Activated T-helper 1 cell treated with Interleukin-2 at 50 U/mL for 16 hours (primary cell): ENCODE results near the gene FOXN3.
"Not testable (repeated sequence)": the region's sequence is repeated elsewhere in the genome, so short reads cannot be mapped to it uniquely, and the experiment has no call there.

Experiments
- DNase-seq: peaks from one replicate; pipeline ENCODE4 v3.0.0-alpha.2; 2020; ENCODE audit warnings: low read depth

FOXN3 gene

DNA sequence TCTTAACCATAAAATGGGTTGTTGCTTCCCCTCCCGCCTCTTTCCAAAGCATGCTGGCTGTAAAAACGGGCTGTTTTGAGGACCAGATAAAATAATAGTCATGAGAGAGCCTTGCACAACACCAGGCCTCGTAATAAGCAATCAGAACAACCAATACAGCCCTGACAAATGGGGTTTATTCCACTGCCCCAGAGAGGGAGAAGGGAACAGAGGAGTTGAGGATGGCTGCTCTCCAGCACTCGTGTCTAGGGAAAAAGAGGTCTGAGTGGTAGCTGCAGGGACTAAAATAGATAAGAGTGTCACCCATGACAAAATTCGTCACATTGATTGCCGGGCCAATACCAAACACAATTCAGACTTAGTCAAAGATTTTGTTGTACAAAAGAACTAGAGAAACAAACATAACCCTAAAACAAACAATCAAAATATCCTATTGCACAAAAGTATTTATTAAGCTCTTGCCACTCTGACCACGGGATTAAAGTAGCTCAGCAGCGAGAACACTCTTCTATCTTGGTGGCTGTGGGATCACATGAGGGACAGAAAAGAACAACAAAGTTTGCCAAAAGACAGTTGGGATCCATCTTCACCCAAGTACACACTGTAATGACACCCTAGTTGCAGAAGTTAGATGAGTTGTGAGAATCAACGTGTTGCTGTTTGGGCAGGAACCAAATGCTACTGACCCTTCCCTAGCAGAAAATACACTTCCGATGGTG lies 188.0 kb downstream of the FOXN3 start:
- DNase-seq, result no peak

DNA sequence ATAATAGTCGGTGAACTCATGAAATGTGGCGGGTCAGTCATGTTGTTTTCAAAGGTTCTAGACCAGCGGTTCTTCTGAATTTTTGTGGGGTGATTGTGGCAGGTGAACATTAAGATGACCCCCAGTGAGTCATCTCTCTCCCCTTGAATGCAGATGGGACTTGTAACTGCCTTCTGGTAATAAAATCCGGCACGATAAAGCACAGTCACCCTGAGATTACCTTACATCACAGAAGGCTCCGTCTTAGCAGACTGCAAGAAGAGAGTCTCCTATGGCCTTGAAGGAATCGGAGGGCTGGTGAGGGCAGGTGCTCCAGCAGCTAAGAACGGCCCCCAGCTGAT lies 189.6 kb downstream of the FOXN3 start:
- no peak for DNase-seq

DNA sequence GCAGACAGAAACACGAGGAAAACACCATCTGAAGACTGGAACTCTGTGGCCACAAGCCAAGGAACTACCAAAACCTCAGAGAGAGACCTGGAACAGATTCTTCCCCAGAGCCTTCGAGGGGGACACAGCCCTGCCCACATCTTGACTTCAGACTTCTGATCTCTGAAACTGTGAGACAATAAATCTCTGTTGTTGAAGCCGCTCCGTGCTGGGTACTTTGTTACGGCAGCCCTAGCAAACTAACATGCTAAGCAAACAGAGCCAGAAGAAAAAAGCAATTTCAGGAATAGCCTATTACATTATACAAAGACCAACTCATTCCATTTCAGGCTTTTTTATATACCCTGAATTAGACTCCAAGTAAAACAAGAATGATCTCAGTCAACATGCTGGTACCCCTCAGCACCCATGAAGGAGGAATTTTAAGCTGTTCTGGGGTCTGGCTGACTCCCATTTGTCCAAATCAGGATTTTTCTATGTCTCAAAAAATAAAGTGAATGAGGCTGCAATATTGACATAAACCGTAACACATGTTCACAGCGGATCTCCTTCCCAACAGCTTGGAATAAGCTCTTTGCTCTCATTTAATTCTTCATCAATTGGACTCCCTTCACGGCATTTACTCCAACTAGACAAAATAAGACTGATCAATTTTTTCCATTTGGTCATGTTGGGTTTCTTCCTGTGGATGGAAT lies 190.1 kb downstream of the FOXN3 start:
- no peak for DNase-seq

DNA sequence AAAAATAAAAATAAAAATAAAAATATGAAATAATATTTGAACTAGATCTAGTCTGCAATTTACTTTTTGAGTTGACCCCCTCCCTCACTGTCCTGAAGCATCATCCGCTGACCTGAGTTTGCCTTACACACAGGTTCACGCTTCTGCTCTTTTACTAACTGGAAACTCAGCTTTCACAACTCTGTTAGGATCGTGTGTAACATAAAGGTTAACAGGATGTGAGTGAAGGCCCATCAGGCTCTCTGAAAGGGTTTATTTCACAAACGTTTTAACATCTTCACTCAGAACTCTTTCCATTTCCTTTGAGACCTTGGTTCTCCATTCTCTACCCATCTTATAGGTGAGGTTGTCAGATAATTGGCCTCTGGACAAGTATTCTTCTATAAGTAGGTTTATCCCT lies 191.4 kb downstream of the FOXN3 start:
- DNase-seq, result no peak

DNA sequence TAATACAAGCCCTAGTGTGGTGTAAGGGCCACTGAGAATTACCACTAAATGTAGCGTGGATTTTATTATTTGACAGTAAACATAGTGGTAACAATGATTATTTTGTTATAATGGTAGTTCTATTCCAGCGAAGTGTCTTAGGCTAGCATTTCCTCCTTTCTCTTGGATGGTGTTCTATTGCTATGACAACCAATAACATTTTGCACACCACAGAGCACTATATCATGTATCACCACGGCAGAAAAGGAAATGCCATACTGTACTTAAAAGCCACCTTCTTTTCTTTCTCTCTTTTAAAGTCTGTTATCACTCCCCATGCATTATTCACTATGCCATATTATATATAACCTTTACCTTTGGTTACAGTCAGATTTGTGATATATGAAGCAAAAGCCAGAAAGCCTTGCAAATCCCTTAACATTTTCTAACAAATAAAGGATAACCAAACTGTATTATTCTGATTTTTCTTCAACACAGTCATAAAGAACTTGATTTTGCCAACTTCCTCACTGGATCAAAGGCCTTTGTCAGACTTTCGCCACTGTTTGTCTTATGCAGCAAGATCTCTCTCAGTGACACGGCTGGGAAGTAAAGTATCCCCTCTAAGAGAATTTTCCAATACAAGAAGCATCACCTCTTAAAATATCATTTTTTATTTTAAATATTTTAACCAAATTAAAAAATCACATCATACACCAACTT lies 195.8 kb downstream of the FOXN3 start:
- no peak for DNase-seq

DNA sequence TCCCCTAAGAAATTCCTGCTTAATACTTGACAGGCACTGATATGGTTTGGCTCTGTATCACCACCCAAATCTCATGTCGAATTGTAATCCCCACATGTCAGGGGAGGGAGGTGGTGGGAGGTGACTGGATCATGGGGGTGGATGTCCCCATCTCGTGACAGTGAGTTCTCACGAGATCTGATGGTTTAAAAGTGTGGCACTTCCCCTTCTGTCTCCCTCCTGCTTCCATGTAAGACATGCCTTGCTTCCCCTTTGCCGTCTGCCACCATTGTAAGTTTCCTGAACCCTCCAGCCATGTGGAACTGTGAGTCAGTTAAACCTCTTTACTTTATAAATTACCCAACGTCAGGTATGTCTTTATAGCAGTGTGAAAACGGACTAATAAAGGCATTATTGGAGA lies 198.0 kb downstream of the FOXN3 start:
- DNase-seq, result no peak

DNA sequence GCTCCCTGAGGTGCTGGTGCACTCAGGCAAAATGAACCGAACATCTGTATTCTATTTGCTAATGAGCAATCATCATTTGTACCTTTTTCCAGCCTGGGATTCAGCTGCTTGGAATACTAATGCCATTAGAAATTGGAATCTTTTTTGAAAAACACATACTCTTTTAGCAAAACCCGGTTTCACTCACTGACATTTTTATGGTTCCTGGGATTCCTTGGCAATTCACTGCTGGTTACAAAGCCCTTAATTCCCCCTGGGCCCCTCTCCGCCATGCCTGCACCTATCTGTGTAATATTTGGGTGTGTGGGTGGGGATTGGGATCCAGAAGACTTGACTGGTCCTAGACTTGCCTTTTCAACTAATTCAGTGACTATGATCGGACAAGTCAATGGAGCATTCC lies 199.1 kb downstream of the FOXN3 start:
- no peak for DNase-seq

DNA sequence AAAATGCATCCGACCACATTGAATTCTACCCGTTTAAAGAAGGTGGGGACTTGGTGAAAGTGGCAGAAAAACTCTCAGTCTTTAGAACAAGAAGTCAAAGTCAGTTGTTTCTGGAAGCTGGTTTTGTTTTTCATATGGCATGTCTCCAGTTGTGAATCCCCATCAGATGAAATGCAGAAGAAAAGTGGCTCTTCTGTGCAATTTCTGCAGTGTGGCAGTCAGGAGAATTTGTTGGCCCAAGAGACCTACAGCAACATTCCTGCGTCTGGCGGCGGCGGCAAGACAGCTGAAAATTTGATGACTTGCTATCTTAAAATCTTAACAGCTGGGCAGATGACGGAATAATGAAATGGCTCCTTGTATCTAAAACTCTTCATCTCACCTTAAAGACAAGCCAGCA lies 201.5 kb downstream of the FOXN3 start:
- no peak for DNase-seq

DNA sequence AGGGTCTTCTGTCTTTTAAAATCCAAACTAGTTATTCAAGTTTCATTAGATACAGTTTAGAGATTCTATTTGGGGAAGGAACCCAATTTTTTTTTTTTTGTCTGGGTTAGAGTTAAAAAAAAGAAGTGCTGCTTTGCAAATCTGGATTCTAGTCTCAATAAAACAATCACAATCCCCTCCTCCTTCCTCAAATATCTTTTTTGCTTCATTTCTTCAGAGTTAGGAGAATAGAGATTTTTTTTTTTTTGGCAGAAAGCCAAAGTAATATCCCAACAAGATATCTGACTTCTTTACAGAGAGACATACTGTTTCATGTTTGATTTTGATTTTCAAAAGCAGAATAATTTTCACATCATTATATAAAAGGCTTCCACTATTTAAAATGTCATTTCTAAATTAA lies 201.9 kb downstream of the FOXN3 start:
- DNase-seq, result no peak

DNA sequence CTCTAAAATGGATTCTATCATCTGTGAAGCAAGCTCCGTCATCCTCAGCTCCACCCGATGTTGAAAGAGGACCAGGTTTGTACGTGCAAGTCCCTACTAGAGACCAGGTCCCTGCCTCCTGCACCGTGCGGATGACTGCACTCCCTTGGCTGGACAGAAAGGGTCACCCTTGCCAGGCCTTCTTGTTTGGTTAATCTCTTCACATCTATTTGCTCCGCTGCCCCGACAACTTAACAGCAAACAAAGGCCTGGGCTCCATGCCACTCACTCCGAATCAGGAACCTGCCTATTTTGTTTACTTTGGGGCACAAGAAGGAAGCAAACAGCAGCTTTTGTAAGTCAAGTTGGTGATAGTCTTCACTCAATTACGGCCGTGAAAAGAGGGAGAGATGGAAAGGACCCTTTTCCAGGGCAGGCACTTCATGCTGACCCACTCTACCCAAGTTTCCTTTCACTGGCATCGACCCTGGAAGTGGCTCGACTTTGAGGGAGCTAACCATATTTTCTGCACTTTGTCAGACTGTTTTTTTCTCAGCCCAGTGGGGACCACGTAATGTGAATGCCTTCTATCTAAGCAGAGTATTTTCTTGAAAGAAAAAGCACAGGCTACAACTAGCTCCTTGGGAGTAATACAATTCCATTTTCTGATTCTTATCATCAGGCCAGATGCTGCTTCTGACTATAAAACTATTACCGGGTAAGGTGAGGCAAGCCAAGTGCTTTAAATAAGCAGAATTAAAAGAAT lies 202.6 kb downstream of the FOXN3 start:
- DNase-seq, result no peak

DNA sequence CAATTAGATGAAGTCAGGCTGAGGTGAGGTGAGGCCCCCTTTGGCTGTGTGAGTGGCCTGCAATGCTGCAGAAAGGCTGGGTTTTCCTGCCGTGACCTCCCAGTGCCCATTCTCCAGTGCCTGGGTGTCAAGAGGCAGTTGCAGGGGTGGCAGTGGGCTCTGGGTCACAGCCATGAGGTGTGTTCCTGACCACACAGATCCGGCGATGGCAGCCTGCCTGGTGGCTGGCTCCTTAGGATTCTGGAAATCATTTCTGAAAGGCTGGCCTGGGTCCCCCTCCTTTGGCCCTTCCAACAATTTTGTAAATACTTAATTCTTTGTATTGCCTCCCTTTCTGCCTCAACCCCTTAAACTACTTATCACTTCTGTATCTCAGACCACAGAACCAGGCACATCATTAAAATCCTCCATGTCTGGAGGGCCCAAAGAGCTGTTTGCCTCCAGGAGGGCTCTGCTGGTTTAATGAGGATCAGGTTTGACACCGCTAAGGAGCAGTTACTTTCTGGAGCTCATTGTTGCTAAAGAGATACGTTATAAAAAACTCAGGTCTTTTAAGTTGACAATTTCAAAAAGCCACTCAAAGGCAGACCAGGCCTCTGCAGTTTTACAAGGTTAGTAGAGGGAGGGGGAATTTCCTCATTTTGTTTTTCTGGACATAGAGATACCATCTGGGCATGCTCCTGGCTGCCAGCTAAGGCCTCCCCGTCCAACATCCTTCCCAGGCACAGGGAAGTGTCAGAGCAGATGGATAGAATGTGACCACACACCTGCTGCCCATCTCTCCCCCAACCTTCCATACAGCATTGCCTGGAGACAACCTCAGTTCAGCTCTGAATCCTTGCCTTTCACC lies 204.4 kb downstream of the FOXN3 start:
- DNase-seq, result no peak

DNA sequence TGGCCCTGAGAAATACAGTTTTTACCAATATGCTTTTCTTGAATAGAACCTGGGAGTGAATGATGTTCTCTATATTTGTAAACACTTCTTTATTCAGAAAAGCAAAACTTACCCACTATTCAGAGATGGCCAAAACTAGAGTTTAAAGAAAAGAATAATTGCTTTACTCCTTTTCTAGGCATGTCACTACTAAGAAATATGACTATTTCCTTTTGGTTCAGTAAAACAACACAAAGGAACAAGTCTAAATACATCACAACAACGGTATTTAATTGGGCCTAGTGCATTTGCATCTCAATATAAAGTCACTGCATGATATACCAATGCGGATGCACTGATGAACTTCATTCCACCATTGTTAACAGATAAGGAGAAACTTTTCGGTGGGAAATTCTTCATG lies 207.5 kb downstream of the FOXN3 start:
- DNase-seq, result no peak

DNA sequence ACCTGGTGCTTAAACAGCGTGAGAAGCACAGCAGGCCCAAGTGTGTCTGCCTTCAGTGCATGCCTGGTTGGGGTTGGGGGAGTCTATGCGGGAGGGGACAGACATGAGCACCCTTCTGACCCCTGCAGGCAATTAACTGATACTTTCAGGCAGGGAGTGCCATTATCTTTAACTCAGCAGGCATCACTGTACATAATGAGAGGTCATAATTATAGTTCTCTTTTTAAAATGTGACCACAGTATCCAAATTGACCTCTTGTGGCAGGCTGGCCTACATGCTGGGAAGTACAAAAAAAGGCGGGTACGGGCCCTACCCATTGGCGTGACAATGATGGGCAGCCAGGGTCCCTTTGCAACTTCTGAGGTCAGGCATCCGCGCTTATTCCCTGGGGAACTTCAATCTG lies 209.1 kb downstream of the FOXN3 start:
- no peak for DNase-seq

DNA sequence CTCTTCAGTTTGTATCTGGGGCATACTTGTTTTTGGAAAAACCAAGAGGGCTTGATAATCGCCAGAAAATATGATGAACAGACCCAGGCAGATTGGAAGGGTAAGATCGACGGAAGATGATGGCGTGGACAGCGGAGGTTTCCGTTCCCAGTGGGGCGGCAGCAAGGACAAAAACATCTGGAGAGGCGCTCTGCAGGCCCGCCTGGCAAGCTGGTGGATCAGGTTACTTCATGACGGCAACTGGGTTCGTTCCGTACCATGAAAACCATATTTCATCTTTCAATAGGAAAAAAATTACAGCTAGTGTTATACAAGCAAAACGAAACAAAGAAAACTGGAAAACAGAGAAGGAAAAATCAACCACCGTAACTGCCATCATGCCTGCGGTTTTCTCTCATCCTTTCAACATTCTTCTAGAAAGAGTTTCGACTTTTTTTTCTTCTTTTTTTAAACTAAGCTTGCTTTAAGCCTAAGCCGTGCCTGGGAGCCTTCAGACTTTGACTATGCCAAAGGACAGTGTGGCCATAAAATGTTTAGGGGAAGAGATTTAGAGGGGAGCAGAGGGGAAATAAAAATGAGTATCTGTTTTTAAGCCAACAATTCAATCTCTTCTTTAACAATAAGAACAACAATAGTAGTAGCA lies 210.5 kb downstream of the FOXN3 start:
- DNase-seq, result no peak

DNA sequence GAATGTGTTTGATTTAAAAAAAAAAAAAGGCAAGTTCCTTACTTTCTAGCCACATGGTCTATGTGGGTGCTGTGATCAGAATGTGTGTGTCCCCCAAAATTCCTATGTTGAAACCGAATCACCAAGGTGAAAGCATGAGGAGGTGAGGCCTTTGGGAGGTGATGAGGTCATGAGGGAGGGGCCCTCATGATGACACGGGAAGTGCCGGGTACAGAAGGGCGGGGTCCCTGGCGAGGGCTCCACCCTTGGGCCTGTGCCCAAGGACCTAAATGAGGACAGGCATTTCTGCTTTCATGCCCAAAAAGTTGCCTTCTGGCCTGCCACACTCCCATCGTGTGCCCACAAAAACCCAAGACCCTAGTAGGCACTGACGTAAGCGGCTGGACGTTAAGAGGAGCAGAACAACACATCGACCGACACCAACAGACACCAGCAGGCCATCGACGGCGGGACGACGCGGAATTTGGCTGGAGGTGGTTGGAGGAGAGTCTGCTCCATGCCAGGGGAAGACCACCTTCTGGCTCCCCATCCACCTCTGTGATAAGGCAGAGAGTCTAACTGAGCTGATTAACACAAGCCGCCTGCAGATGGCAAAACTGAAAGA lies 211.8 kb downstream of the FOXN3 start:
- no peak for DNase-seq

DNA sequence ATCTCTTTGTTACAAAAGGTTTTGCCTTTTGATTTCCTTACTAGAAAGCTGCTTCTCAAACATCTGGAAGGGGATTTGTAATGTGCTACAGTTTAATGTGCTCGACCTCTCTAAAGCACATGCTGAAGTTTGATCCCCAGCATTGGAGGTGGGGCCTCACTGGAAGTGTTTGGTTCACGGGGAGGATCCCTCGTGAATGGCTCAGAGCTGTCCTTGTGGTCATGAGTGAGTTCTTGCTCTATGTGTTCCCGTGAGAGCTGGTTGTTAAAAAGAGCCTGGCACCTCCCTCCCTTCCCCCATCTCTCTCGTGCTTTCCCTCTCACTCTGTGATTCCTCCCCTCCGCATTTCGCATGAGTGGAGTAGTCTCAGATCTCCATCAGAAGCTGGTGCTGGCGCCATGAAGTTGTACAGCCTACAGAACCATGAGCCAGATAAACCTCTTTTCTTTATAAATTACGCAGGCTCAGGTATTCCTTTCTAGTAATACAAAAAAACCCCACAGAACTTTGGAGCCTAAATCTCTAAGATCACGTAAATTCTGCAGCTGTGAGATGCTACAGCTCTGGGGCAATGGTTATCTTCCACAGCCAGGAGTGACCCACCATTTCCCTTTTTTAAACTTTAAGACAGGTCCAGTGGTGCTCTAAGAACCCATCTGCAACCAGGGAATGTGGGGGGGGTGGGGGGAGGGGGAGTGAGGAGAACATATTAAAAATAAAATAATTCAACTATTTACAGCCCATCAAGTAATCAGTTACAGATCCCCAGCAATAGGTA lies 214.4 kb downstream of the FOXN3 start:
- DNase-seq, result no peak

DNA sequence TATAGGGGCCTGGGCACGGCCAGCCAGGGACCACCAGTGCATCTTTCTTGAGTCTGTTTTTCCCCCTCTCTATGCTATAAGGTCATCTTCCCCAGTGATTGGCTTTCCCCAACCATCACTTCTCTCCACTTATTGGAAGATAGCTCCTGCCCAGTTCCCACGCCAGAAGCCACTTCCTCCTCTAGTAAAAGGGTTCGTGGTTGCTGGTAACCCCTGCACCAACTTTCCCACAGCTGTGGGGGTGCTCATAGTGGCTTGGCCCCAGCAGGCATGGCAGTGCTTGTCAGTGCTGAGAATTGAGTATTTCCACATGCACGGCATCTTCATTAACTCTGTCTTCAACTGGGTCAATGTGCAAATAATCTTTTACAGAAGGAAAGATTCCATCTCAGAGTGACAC lies 215.4 kb downstream of the FOXN3 start:
- DNase-seq, result no peak

DNA sequence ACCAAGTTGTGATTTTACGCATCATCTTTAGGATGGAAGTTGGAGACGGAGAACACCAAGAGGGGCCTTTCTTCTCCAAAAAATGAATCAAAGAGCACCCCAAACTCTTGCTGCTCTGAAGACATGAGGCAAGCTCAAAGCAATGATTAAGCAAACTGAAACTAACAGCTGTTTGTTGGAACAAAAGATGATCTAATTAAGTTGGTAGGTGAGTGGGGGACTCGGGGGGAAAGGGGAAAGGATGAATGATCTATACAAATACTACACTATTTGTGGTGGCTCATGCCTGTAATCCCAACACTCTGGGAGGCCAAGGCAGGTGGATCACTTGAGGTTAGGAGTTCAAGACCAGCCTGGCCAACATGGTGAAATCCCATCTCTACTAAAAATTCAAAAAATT lies 217.7 kb downstream of the FOXN3 start:
- DNase-seq, result not testable (repeated sequence)

DNA sequence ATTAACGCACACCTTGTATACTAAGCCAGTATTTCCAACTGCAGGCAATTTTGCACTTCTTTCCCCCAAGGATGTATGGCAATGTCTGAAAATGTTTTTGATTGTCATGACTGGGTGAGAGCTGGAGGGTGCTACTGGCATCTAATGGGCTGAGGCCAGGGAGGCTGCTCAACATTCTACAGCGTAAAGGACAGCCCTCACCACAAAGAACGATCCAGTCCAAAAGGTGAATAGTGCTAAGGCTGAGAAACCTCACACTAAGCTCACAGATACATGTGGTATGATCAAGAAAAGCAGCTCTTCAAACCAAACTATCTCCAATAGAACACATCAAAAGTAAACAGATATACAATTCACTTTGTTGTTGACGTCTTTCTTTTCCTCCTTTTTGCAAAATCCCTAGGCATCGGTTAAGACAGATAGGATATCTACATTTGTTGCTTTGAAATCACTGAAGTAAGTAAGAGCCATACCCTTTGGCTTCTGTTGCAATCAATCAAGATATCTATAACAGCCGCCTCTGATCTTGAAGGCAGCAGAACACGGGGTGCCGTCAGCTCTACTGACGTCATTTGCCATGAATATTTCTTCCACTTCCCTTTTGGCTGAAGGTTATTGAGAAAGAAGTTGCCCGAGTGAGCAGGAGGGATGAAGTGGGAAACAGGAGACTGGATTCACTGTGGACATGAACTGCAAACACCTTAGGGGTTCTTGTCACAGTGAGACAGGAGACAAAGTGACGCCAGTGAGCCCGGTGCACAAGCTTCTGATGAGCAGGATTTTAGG lies 218.3 kb downstream of the FOXN3 start:
- no peak for DNase-seq
